ENCODE data around the gene LRRN4. TPM values are rescaled to one million over a fixed set of nuclear protein-coding genes. Genes with fewer than 3 reads are reported as not detected.

The LRRN4 gene
- polyA plus RNA-seq, 1 donor from 2014 or later: 0.26 TPM

DNA sequence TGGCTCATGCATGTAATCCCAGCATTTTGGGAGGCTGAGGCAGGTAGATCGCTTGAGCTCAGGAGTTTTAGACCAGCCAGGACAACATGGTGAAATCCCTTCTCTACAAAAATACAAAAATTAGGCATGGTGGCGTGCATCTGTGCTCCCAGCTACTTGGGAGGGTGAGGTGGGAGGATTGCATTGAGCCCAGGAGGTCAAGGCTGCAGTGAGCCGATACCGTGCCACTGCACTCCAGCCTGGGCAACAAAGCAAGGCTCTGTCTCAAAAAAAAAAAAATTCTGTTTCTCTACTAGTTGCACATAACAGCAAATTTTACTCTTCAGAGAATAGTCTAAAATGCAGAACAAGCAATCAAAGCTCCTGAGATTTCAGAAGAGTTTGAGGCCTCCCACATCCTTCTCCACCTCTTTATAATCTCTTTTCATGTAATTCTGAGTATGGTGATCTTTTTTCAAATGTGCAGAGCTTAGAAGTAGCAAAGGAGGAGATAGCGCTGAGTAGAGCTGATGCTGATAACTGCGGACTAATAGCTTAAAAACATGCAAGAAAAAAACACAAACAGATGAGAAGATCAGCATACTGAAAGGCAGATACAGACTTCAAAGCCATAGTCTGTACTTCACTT lies 23.3 kb downstream of the LRRN4 start:
- no peak overlapping the region for H2AFZ ChIP-seq (ENCODE audit: low read depth, low read length)
- no peak overlapping the region for H3K27ac ChIP-seq (ENCODE audit: low read length)
- H3K9ac ChIP-seq (ENCODE audit: low read length): no peak overlapping the region
- no peaks in the 10 kb centered on the region for H3K9me3 ChIP-seq (ENCODE audit: low read length)
- H3K4me3 ChIP-seq (ENCODE audit: low read length): no peak overlapping the region
- no peak for TF ChIP-seq POLR2AphosphoS5 (IDR thresholded peaks at IDR 0.05)
- TF ChIP-seq MXI1 (conservative IDR thresholded peaks at IDR 0.05; ENCODE audit: poor library complexity, severe bottlenecking): no peak
- TF ChIP-seq SMC3 (conservative IDR thresholded peaks at IDR 0.05; ENCODE audit: poor library complexity): no peak
- TF ChIP-seq TAF1 (IDR thresholded peaks at IDR 0.05; ENCODE audit: low read depth): no peak
- TF ChIP-seq EP300 (conservative IDR thresholded peaks at IDR 0.05; ENCODE audit: poor library complexity, severe bottlenecking): no peak
- TF ChIP-seq CTCF (IDR thresholded peaks at IDR 0.05; ENCODE audit: poor library complexity, severe bottlenecking): no peak
- no peak for TF ChIP-seq EZH2 (IDR thresholded peaks at IDR 0.05; ENCODE audit: borderline replicate concordance, insufficient read depth, low read length, poor library complexity, severe bottlenecking)
- no peak for TF ChIP-seq REST (IDR thresholded peaks at IDR 0.05; ENCODE audit: borderline replicate concordance)
- no peaks in the 10 kb centered on the region for H4K20me1 ChIP-seq (ENCODE audit: insufficient read depth)
- no peaks in the 10 kb centered on the region for H3K36me3 ChIP-seq (ENCODE audit: insufficient read depth, low read length)
- no peaks in the 10 kb centered on the region for H3F3A ChIP-seq (ENCODE audit: insufficient read depth, low read length, poor library complexity, severe bottlenecking)
- H3K9me2 ChIP-seq (ENCODE audit: insufficient read depth, low read length): no peaks in the 10 kb centered on the region
- H3K79me2 ChIP-seq (replicated peaks; ENCODE audit: insufficient read depth, low read length): no peaks in the 10 kb centered on the region
- no peak overlapping the region for H3K4me2 ChIP-seq (ENCODE audit: low read length)
- no peaks in the 10 kb centered on the region for H3K27me3 ChIP-seq (ENCODE audit: insufficient read depth, low read depth, low read length)

DNA sequence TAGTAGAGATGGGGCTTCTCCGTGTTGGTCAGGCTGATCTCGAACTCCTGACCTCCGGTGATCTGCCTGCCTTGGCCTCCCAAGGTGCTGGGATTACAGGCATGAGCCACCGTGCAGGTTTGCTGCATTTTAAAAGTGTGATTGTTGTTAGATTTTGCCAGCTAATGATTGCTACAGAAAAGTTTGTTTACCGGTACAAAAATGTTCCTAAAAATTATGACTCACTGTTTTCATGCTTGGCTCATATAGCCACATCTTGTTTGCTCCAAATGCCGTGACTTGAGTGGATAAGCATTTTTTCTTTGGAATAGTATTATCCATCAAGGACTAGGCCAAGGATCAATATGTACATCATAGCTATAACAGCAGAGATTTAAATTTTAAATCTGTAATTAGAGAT lies 24.3 kb downstream of the LRRN4 start:
- TF ChIP-seq SMC3 (conservative IDR thresholded peaks at IDR 0.05; ENCODE audit: poor library complexity) (no peak), CTCF (IDR thresholded peaks at IDR 0.05; ENCODE audit: poor library complexity, severe bottlenecking) (no peak), TAF1 (IDR thresholded peaks at IDR 0.05; ENCODE audit: low read depth) (no peak), EP300 (conservative IDR thresholded peaks at IDR 0.05; ENCODE audit: poor library complexity, severe bottlenecking) (no peak)
- Histone ChIP-seq H4K20me1 (ENCODE audit: insufficient read depth) (no peaks in the 10 kb centered on the region), H3K9me3 (ENCODE audit: low read length) (peaks cover 5% of the 10 kb centered on the region), H3F3A (ENCODE audit: insufficient read depth, low read length, poor library complexity, severe bottlenecking) (no peaks in the 10 kb centered on the region), H3K79me2 (replicated peaks; ENCODE audit: insufficient read depth, low read length) (no peaks in the 10 kb centered on the region), H3K27me3 (ENCODE audit: insufficient read depth, low read depth, low read length) (no peaks in the 10 kb centered on the region), H3K36me3 (ENCODE audit: insufficient read depth, low read length) (peaks cover under 1% of the 10 kb centered on the region), H3K9me2 (ENCODE audit: insufficient read depth, low read length) (no peaks in the 10 kb centered on the region), H2AFZ (ENCODE audit: low read depth, low read length) (no peak overlapping the region), H3K9ac (ENCODE audit: low read length) (no peak overlapping the region), H3K4me3 (ENCODE audit: low read length) (no peak overlapping the region), H3K27ac (ENCODE audit: low read length) (no peak overlapping the region), H3K4me2 (ENCODE audit: low read length) (no peak overlapping the region)

All from neural cell (in vitro differentiated cells).